ENCODE results near the gene RUVBL2. TPM values are rescaled to one million over a fixed set of nuclear protein-coding genes. Genes with fewer than 3 reads are reported as not detected.

The RUVBL2 gene
- polyA plus RNA-seq (ENCODE audit: insufficient read length in 10 of 10): 10 to 100 TPM; 43.8 to 73.4 (median 52.0) TPM
- long read RNA-seq, donor 1, transcript RUVBL2-206 (15 exons, 2,009 nt): major isoform, 10 of 10 reads
- long read RNA-seq, donor 1, partial matches to known transcripts: 0 of 10 reads
- long read RNA-seq, donor 1, other reads (novel, unspliced or antisense): 0 of 10 reads
- long read RNA-seq, donor 2, transcript RUVBL2-206 (15 exons, 2,009 nt): major isoform, 13 of 14 reads
- long read RNA-seq, donor 2, partial matches to known transcripts: 0 of 14 reads
- long read RNA-seq, donor 2, other reads (novel, unspliced or antisense): 0 of 14 reads
- long read RNA-seq, donor 3: 0 reads
- long read RNA-seq, donor 4, partial matches to known transcripts: 0 of 4 reads
- long read RNA-seq, donor 4, other reads (novel, unspliced or antisense): 0 of 4 reads
- long read RNA-seq, donor 5, transcript RUVBL2-206 (15 exons, 2,009 nt): major isoform, 15 of 15 reads
- long read RNA-seq, donor 5, partial matches to known transcripts: 0 of 15 reads
- long read RNA-seq, donor 5, other reads (novel, unspliced or antisense): 0 of 15 reads
- long read RNA-seq, donor 6, transcript RUVBL2-206 (15 exons, 2,009 nt): major isoform, 9 of 10 reads
- long read RNA-seq, donor 6, partial matches to known transcripts: 0 of 10 reads
- long read RNA-seq, donor 6, other reads (novel, unspliced or antisense): 0 of 10 reads
- long read RNA-seq, donor 7, transcript RUVBL2-206 (15 exons, 2,009 nt): major isoform, 6 of 6 reads
- long read RNA-seq, donor 7, partial matches to known transcripts: 0 of 6 reads
- long read RNA-seq, donor 7, other reads (novel, unspliced or antisense): 0 of 6 reads
- long read RNA-seq, donor 8, transcript RUVBL2-206 (15 exons, 2,009 nt): major isoform, 12 of 12 reads
- long read RNA-seq, donor 8, partial matches to known transcripts: 0 of 12 reads
- long read RNA-seq, donor 8, other reads (novel, unspliced or antisense): 0 of 12 reads
- long read RNA-seq, donor 9, partial matches to known transcripts: 0 of 3 reads
- long read RNA-seq, donor 9, other reads (novel, unspliced or antisense): 0 of 3 reads

- peak; percentile 100 for DNase-seq
Observed at GRCh38 chr19:48993175-48994034, at the start of gene RUVBL2, which contains the start of gene GYS1. Gene RUVBL2 (plus strand): TSS chr19:48993887. CDS start chr19:48993912, 25 bp downstream. Gene GYS1 (minus strand): TSS chr19:48993309. CDS start chr19:48993112, 197 bp downstream.

GRCh38 chr19:48945415-48945814 is 48.3 kb upstream of the RUVBL2 start:
- no peak for DNase-seq

GRCh38 chr19:48945817-48946216 is 47.9 kb upstream of the RUVBL2 start:
- no peak for DNase-seq

- peak in 1 of 3 donors; percentile 47 for DNase-seq
Observed at GRCh38 chr19:48946463-48947257, 47.0 kb upstream of the RUVBL2 start.

GRCh38 chr19:48947258-48947542 is 46.5 kb upstream of the RUVBL2 start:
- DNase-seq: no peak

GRCh38 chr19:48950159-48950558 is 43.5 kb upstream of the RUVBL2 start:
- peak in 1 of 3 donors; percentile 54 for DNase-seq

GRCh38 chr19:48950830-48951519 is 42.7 kb upstream of the RUVBL2 start:
- DNase-seq: no peak

- no peak for DNase-seq
Observed at GRCh38 chr19:48953141-48953540, 40.5 kb upstream of the RUVBL2 start.

- DNase-seq: no peak
Observed at GRCh38 chr19:48953990-48954594, 39.6 kb upstream of the RUVBL2 start.

GRCh38 chr19:48954595-48955307 is 38.9 kb upstream of the RUVBL2 start, which contains the start of gene BAX:
Gene BAX (plus strand): TSS chr19:48954875. CDS start chr19:48954929, 54 bp downstream.
- peak; percentile 96 to 98 (median 97) for DNase-seq

GRCh38 chr19:48955308-48955958 is 38.3 kb upstream of the RUVBL2 start:
- no peak for DNase-seq

GRCh38 chr19:48958006-48958405 is 35.7 kb upstream of the RUVBL2 start:
- DNase-seq: no peak

- no peak for DNase-seq
Observed at GRCh38 chr19:48959341-48960239, 34.1 kb upstream of the RUVBL2 start.

- no peak for DNase-seq
Observed at GRCh38 chr19:48961051-48961649, 32.5 kb upstream of the RUVBL2 start.

- no peak for DNase-seq
Observed at GRCh38 chr19:48961673-48962028, 32.0 kb upstream of the RUVBL2 start.

- DNase-seq: peak in 1 of 3 donors; percentile 69
Observed at GRCh38 chr19:48962029-48962848, 31.4 kb upstream of the RUVBL2 start.
